NB4 (cell line): ENCODE measurements around the gene NHS.

Source experiments
- MAX ChIP-seq: IDR thresholded peaks from 2 replicates; pipeline ENCODE4 v1.6.1; 2011; ENCODE audit warnings: low read depth, low read length
- MYC ChIP-seq: IDR thresholded peaks from 2 replicates; pipeline ENCODE4 v1.6.1; 2011; ENCODE audit warnings: low read depth, low read length
- POLR2A ChIP-seq: IDR thresholded peaks from 2 replicates; pipeline ENCODE4 v1.6.1; 2011; ENCODE audit warnings: mild to moderate bottlenecking; ENCODE audit not compliant: insufficient read length; ENCODE audit errors: extremely low read depth
- TF ChIP-seq, protein P1 (sequence below): IDR thresholded peaks from one replicate; pipeline ENCODE4 v1.5.1; 2012; ENCODE audit warnings: low read depth, low read length

GRCh38 chrX:17579026-17579425 lies 204.0 kb downstream of the NHS start:
- TF ChIP-seq, protein P1, sequence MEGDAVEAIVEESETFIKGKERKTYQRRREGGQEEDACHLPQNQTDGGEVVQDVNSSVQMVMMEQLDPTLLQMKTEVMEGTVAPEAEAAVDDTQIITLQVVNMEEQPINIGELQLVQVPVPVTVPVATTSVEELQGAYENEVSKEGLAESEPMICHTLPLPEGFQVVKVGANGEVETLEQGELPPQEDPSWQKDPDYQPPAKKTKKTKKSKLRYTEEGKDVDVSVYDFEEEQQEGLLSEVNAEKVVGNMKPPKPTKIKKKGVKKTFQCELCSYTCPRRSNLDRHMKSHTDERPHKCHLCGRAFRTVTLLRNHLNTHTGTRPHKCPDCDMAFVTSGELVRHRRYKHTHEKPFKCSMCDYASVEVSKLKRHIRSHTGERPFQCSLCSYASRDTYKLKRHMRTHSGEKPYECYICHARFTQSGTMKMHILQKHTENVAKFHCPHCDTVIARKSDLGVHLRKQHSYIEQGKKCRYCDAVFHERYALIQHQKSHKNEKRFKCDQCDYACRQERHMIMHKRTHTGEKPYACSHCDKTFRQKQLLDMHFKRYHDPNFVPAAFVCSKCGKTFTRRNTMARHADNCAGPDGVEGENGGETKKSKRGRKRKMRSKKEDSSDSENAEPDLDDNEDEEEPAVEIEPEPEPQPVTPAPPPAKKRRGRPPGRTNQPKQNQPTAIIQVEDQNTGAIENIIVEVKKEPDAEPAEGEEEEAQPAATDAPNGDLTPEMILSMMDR = no peak
- TF ChIP-seq POLR2A = no peak
- TF ChIP-seq MAX = no peak
- no peak for TF ChIP-seq MYC
